EL (cell line): ENCODE measurements around the gene ORC5.
"Not testable (repeated sequence)": the region's sequence is repeated elsewhere in the genome, so short reads cannot be mapped to it uniquely, and the experiment has no call there.

Experiments
- DNase-seq: peaks from one replicate; pipeline ENCODE4 v3.0.0-alpha.2; 2016

The ORC5 gene

DNA sequence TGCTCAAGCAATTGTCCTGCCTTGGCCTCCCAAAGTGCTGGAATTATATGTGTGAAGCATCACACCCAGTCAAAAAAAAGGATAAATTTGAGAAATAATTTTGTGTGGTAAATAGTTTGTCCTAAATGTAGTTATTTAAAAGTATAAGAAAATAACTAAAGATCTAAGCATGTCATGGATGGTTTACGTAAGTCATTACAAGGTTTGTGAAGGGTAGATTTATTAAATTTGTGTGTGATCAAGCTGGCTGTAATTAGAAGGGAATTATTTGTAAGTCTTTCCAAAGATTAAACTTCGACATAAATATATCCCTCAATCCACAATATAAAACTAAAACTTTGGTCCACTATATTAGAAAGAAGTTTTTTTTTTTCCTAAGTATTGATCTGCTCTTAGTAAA, 28.6 kb downstream of the ORC5 start:
- no peak for DNase-seq

DNA sequence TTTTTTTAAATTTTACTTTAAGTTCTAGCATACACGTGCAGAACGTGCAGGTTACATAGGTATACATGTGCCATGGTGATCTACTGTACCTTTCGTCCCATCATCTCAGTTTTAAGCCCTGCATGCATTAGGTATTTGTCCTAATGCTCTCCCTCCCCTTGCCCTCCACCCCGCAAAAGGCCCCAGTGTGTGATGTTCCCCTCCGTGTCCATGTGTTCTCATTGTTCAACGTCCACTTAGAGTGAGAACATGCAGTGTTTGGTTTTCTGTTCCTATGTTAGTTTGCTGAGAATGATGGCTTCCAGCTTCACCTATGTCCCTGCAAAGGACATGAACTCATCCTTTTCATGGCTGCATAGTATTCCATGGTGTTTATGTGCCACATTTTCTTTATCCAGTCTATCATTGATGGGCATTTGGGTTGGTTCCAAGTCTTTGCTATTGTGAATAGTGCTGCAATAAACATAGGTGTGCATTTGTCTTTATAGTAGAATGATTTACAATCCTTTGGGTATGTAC, 30.2 kb downstream of the ORC5 start:
- DNase-seq = not testable (repeated sequence)

DNA sequence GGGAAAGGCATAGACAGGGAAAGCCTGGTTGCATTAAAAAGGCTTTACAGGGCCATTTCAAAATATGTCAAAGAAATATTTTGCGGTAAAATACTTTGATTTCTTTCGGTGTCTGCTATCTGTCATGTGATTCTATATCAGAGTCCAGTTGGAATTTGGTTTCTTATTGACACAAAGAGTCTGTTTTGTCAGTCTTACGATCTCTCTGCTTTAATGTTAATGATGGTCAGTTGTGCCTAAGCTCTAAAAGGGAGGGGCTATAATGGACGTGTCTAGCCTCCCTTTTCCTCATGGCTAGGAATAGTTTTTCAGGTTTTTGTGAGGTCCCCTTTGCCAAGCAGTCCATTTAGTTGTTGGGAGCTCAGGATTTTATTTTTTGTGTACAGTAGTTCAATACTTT, 31.5 kb downstream of the ORC5 start:
- no peak for DNase-seq

DNA sequence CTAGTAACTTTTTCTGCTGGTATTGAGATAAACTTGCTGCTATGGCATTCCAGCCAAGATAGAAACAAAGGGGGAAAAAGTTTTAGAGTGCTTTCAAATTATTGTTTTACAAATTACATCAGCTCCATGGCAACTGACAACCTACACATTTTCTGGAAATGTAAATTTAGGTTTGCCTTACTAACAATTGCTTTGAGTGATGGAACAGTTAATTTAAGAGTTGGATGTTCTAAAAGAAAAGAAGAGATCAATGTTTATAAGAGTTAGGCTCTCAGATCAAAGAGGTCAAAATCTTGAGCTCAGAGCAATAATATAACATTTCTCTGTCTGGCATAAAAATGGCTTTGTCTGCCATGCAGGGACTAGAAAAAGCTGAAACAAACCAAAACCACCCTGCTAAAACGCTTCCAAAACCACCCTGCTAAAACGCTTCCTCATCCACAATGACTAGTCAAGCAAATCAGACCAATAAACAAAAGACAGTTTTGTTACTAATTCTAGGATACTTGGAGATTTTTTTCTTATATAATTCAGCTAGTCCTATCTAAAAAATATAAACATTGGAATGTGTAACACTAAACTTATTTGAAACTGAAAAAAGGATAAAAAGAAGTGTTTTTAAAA, 32.3 kb downstream of the ORC5 start:
- no peak for DNase-seq

DNA sequence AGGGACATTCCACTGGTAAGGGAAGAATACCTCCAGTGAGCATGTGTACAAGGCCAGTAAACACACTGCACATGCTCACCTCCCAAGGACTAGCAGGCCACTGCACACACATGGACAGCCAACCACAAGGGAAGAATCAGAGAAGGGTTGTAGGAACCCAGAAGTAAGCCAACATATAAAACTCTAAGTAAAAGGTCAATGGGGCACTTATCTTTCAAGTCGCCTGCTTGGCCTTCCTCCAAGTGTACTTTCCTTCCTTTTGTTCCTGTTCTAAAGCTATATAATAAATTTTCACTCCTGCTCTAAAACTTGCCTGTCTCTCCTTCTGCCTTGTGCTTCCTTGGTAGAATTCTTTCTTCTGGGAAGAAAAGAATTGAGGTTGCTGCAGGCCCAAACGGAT, 33.0 kb downstream of the ORC5 start:
- no peak for DNase-seq

DNA sequence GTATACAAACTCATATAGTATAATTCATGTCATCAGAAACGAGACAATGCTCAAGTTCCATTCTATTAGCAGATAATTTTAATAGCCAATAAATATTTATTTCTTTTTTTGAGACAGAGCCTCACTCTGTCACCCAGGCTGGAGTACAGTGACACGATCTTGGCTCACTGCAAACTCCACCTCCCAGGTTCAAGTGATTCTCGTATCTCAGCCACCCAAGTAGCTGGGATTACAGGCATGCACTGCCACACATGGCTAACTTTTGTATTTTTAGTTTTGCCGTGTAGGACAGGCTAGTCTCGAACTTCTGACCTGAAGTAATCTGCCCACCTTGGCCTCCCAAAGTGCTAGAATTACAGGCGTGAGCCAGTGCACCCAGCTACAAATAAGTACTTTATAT, 45.7 kb downstream of the ORC5 start:
- DNase-seq = no peak

DNA sequence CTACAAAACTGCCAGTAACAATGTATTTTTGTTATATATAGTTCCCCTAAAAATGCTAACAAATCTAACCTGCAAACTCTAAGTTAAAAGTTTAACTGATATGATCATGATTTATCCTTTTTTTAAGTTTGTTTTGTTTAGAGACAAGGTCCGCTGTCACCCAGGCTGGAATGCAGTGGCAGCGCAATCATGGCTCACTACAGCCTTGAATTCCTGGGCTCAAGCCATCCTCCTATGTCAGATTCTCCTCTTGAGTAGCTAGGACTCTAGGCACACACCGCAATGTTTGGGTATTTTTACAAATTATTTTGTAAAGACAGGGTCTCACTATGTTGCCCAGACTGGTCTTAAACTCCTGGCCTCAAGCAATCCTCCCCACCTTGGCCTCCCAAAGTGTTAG, 46.6 kb downstream of the ORC5 start:
- DNase-seq = no peak

DNA sequence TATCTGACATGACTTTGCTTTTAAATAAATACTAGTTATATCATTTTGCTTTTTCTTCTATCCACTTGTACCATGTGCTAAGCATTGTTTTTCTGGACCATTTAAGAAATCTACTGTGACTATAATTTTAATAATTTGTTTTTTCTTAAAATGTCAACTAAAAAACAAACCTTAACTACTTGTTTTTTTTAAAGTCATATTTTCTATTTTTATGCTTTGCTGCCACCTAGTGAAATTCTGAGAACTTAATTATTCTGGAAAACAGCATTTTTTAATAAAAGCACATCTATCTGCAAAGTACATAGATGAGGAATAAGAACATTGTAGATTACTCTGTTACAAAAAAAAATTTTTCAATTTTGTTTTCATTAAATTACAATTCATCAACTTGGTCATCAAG, 47.4 kb downstream of the ORC5 start:
- DNase-seq = peak; percentile 14

DNA sequence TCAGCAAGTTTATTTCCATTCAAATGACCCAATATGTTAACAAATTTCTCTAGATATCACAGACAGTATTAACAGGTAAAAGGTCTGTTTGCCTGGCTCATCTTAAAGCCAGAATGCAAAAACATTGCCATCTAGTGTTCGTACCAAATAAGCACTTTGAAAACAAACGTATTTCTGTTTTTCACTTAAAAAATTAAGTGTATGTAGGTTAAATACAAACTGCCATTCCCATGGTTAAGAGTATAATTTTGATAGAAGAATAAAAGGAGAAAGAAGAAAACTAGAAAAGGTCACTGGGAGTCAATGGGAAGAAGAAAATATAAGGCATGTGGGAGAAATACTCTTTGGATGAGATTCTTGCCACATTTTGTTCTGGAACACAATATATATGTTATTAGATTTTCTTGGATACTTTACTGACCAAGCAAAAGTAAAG, 51.0 kb downstream of the ORC5 start:
- DNase-seq = peak; percentile 14

DNA sequence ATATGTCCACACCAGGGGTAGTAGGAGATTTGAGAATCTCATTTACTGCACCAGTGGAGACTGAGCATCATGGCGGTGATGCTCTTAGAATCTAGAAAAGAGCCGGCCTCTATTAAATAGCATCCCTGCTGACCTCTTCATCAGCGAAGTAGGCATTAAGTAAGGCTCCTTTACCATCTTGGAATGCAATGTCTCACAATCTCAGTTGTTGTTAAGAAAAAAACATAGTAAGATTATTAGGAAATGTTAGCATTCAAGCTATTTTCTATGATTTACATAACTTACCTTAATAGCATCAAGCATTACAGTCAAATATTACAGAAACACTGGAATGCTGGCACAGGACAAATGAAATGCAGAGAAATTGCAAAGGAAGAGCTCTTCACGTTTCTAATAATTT, 54.5 kb downstream of the ORC5 start:
- DNase-seq = no peak

DNA sequence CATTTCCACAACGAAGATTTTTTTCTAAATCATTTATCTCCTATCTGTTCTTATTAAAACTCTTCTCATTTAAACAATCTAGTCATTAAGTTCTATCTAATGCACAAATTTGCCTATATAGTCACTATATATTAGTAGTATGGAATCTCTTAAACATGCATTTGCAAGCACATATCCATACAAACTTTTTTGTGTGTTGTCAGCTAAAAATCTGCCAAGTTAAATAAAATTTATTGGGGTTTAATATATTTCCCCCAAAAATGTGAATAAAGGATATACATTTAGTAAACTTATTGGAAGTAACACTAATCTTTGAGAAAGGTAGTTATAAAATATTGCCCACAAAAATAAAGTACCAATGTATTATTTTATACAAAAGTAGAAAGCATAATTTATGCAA, 55.3 kb downstream of the ORC5 start:
- DNase-seq = no peak

DNA sequence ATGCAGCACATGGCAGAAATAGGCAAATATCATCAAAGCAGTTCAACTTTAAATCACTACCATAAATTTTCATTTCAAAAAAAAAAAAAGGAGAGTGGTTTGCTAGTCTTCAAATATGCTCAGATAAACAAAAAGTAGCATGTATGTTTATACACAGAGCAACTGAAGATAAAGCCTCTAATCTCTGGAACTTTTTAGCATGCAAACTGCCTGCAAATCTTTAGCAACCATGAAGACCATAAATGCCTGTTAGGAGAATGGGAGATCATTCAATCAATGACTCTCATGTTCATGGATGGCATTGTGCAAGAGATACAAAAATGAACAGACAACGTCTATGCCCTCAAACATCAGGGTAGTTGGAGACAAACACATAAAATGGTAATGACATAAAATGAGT, 57.3 kb downstream of the ORC5 start:
- no peak for DNase-seq

DNA sequence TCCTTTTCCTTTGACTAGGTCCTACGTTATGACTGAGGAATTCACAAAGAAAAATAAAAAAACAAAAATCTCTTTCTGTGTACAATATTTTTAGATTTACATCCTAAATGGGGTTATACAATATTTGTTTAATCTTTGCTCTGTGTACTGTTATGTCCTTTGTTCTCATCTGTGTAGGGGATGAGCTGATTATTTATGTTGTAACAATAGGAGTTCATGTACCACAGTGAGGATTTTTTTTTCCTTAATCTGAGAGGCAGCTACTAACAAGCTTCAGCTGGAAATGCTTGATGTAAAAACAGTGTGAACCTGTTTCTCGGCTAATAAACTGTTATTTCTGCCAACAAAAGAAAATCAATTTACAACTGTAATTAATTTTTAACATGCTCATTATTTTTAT, 58.0 kb downstream of the ORC5 start:
- DNase-seq = no peak

DNA sequence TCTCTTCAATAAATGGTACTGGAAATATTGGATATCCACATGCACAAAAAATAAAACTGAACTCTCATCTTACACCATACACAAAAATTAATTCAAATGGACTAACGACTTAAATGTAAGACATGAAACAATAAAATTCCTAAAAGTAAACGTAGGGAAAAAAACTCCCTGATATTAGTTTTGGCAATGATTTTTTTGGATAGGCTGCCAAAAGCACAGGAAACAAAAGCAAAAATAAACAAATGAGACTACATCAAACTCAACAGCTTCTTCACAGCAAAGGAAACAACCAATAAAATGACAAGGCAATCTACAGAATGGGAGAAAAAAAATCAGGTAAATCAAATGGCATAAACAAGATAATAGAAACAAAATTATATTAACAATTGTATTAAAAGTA, 65.7 kb downstream of the ORC5 start:
- DNase-seq = no peak

DNA sequence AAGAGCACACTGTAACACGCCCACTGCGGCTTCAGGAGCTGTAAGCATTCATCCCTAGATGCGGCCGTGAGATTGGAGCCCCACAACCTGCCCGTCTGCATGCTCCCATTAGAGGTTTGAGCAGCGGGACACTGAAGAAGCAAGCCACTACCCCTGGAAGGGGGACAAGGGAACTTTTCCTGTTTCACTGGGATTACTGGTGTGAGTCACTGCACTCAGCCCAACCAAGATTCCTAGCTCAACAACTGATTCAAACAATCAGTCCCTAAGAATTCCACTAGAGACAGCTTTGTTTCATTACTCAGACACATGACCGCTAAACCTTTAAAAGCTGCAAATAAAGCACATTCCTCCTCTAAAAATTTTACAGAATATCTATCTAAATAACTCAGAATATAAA, 69.8 kb downstream of the ORC5 start:
- DNase-seq = peak; percentile 79

DNA sequence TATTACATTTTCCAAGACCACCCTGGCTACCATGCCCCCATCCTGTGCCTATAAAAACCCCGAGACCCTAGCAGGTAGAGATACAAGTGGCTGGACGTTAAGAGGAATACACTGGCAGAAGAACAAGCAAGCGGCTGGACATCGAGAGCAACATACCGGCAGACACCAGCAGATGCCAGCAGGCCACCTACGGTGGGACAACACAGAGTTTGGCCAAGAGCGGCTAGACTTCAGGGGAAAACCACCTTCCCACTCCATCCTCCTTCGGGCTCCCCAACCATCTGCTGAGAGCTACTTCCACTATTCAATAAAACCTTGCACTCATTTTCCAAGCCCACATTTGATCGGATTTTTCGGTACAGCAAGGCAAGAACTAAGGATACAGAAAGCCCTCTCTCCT, 70.3 kb downstream of the ORC5 start:
- no peak for DNase-seq

DNA sequence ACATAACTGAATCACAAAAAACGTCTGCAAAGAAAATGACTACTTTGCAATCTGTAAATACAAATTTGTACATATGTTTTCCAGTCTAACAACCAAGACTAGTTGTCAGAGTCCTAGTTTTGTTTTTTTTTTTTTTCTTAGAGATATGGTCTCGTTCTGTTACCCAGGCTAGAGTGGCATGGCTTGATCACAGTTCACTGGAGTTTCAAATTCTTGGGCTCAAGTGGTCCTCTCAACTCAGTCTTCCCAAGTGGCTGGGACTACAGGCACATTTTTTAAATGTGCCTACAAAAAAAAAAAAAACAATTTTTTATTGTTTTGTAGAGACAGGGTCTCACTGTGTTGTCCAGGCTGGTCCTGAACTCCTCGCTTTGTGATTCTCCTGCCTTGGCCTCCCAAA, 70.8 kb downstream of the ORC5 start:
- DNase-seq = no peak

DNA sequence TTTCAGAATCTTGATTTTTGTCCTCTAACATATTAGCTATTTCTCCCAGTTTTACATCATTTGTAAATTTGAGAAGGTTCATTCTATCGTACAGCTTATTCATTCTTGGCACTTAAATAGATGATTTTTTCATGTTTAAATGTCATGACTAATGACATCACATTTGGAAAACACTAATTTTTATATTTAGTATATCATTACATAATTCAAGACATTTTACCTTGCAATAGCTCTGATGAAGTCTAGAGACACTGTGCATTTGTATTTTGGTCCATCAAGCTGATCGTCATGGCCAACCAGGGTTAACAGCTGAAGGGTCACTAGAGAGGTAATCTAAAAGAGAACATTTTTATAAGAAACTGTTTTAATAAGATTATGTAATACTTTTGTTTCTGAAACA, 71.3 kb downstream of the ORC5 start:
- no peak for DNase-seq

DNA sequence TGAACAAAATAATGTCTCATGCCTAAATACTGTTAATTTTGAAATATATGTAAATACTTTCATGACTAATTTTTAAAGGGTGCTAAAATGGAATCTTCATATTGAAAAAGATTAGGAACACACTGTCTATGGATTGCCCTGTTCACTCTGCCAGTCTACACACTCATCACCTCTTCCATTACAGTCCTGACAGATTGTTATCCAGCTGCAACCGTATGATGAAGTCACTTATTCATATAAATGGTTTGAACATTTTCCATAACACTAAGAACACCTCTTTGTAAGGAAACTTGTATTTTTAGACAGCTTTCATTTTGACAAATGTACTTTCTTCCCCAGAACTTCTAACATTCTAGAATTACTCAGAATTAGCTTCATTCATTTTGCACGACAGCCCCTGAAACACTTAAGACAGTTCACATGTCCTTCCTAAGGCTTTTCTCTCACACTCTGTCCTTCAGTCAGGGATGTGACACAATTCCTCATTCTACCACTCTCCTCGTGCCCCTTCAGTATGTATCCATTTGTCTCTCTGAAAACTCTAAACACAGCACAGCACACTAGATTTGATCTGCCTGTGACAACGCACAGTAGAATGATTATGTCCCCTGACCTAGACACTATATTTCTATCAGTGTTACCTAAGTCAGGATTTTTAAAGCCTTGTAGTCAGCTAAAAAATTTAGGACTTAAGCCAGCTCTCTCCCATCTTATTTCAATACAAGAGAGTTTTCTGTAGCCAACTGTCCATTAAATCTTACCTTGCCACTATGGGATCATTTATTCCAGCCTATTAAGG, 71.9 kb downstream of the ORC5 start:
- DNase-seq = no peak

DNA sequence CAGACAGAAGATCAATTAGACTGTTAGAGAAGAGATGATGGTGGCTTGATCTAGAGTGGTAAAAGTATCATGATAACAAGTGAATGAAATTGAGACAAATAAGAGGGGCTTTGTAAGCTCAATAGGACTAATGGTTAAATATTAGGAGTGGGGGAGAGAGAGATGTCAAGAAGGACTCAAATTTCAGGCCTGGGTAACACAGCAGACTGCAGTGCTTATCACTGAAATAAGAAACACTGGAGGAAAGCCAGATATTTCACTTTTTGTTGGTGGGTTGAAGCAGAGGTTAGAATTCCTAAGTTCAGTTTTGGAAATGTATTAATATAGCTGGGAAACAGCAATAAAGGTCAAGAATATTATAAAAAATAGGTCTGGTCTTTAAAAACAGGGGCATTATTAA, 74.6 kb downstream of the ORC5 start:
- DNase-seq = no peak

DNA sequence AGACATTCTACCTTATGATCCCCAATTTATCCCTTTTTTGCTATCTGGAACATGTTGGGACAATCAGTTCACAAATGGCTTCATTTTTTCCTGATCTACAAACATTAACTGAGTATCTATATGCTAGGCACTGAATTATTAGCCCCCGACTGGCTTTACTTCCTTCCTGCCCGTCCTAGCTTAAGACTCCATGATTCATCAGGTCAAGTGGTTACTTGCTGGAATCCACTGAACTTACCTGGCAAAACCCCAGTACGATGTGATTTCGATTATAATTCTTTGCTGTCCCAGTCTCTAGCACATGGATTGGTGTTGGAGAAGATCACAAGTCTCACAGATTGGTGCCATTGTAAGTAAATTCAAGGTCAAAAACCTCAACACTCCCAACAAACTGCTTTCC, 77.1 kb downstream of the ORC5 start:
- DNase-seq = no peak

DNA sequence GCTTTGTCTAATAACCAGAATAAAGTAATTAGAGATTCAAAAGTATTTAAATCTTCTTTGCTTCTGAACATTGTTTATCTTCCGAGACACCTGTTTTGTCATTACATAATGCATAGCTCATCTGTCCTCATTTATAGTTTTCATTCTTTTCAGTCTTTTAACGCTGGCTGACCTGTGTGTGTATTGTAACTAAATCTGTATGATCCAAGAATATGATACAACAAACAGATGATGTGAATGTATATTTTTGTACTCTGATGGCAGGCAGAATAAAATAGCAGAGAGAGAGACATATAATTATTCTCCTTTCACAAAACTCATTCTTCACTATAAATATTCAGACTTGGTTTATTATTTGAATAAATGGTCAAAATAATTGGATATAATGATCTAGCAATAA, 80.6 kb downstream of the ORC5 start:
- DNase-seq = no peak

DNA sequence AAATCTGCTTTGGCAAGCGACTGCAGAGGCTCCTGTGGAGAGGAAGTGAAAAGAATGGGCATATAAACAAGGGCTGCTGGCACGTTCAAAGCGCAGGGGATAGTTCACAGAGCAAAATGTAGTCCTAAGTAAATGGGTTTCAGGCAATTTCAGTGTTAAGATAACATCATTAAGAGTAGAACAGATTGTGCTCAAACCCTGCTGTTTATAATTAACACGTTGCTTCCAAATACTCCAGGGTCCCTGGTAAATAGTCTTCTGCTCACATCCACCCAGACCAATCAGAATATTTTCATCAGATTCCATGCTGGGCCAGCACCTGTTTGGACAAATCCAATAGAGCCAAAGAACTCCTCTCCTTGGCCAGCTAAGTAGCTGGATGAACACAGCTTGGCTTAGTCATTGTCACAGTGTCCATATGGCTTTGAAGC, 81.4 kb downstream of the ORC5 start:
- no peak for DNase-seq

DNA sequence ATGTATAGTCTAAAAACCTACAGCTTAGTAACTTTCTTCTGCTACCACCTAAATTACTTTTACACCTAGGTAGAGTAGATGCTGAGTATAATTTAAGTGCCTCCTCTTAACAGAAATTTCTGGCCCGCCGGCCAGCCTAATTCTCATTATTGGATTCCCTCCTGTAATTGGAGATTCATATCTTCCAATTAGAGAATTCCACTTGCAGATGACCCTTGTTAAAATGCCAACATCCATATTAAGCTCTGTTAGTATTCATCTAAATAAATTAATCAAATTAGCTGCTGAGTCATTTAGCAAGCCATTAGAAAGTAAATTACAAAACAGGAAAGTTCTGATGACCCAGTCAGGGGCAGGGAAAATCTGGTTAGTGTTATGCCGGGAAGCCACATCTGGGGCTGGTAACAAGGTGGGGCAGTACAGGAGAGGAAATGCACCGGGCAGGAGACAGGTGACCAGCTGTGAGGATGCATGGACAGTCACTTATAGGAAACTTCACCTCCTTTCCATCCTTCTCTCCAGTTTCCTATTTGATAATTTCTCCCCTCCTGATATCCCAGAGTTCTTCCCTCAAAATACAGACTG, 82.8 kb downstream of the ORC5 start:
- DNase-seq = no peak
